ENCODE data around the gene STAC3. TPM values are rescaled to one million over a fixed set of nuclear protein-coding genes. Genes with fewer than 3 reads are reported as not detected.
A peak's percentile ranks its signal among the peaks of the same experiment; 100 is the strongest.

STAC3 gene
- total and polyA plus RNA-seq, 9 of the 15 experiments (the other 6 are each of a cell fraction or from before 2014, with no cell fraction given) = 0.45 to 6.4 (median 3.3) TPM

GRCh38 chr12:57213058-57213715, 37.8 kb downstream of the STAC3 start (continued):
- peak in 1 of 2 experiments; percentile 74; a peak in 2 of 4 replicates for TF ChIP-seq MNT (conservative IDR thresholded peaks at IDR 0.05)
- 0 out of 2 replicates have a peak, but pooled peaks have one; percentile 28 for TF ChIP-seq ZNF740 (CRISPR knock-in tag; IDR thresholded peaks at IDR 0.05)
- no peak for TF ChIP-seq ZNF740 (tag; IDR thresholded peaks at IDR 0.05)

- 8% methylated on average over 3 of the region's 7 CpGs for WGBS (ENCODE audit: insufficient coverage, low coverage, missing lambda C conversion rate)
- FAIRE-seq (no peak), ATAC-seq (no peak), DNase-seq (ENCODE audit: extremely low read depth in 1 of 4, low spot score in 3 of 4) (no peak)
- Histone ChIP-seq H3K27me3 (ENCODE audit: control insufficient read depth in 2 of 2, insufficient read depth in 2 of 2, low read length in 2 of 2) (peaks cover 22 to 71% of the 10 kb centered on the region in 2 experiments; a peak in 4 of 5 replicates), H4K20me1 (replicated peaks; ENCODE audit: control insufficient read depth, insufficient read depth, low read length) (peaks cover 17% of the 10 kb centered on the region; the same call in 1 of the 2 replicates), H3K79me2 (ENCODE audit: control insufficient read depth, insufficient read depth, low read length) (no peaks in the 10 kb centered on the region), H2AFZ (ENCODE audit: low read depth, low read length) (peak overlapping the region; percentile 11; the same call in 1 of the 2 replicates), H3K9me3 (replicated peaks; ENCODE audit: control insufficient read depth, insufficient read depth, low read depth, low read length) (no peaks in the 10 kb centered on the region), H3K4me3 (no peak overlapping the region), H3K36me3 (ENCODE audit: control insufficient read depth, insufficient read depth, low read length) (no peaks in the 10 kb centered on the region), H3K9me1 (ENCODE audit: control insufficient read depth, insufficient read depth, low read length) (peaks cover 4% of the 10 kb centered on the region), H3K27ac (ENCODE audit: extremely low read depth, low read depth, low read length) (no peak overlapping the region), H3K4me1 (replicated peaks in 1 of 2; ENCODE audit: control insufficient read depth in 2 of 2, insufficient read depth in 2 of 2, low read length in 2 of 2) (peaks cover 17 to 58% of the 10 kb centered on the region in 2 experiments; a peak in 4 of 5 replicates), H3K9ac (ENCODE audit: insufficient read depth in 1 of 2, low read depth in 2 of 2, low read length in 2 of 2) (peak overlapping the region in 1 of 2 experiments; percentile 71; a peak in 1 of 4 replicates), H3K4me2 (ENCODE audit: insufficient read depth, low read length) (no peak overlapping the region)
- ChIA-PET CTCF (ENCODE audit: low intra/inter-chr PET ratio) (interaction anchor here (0.5 to 7.2 kb wide), 8 partner anchors 17 to 250 kb away, joined by 3 to 186 read pairs (median 9); partner anchors contain the start of gene SHMT2), POLR2A (interaction anchor here (0.6 to 1.5 kb wide), 5 partner anchors 17 to 301 kb away, joined by 3 to 5 read pairs (median 4); partner anchors contain the start of gene SHMT2)
- TF ChIP-seq UBTF (IDR thresholded peaks at IDR 0.05; ENCODE audit: borderline replicate concordance in 1 of 2, low read depth in 2 of 2, low read length in 2 of 2) (no peak), FOXP1 (CRISPR knock-in tag; IDR thresholded peaks at IDR 0.05) (0 out of 2 replicates have a peak, but pooled peaks have one; percentile 43)
- intact Hi-C loops (cut with micrococcal nuclease) = loop anchor here (1.0 to 2.0 kb wide), 3 partner anchors 27 to 240 kb away; no protein-coding TSS in a partner anchor
- in situ Hi-C loops (cut with MboI) = no loop called here
- BruUV-seq (replicated peaks) = no TSS peak
Measured at GRCh38 chr12:57212701-57213057, 38.3 kb downstream of the STAC3 start.
